Lower leg skin (tissue), 4 donors: Measurements from ENCODE around the gene EEF2K. TPM values are rescaled to one million over a fixed set of nuclear protein-coding genes. Genes with fewer than 3 reads are reported as not detected.
A peak's percentile ranks its signal among the peaks of the same experiment; 100 is the strongest.

Source experiments
- DNase-seq, 2 donors: peaks; one replicate each; pipeline ENCODE4 v3.0.0-alpha.2; 2019; ENCODE audit warnings: low spot score in 2 of 2
- H3K4me3 ChIP-seq: fragments of 200-600 bp; sonication (generic); 2 replicates; pipeline ENCODE4 v1.5.1; 2017; ENCODE audit warnings: mild to moderate bottlenecking, low read depth; ENCODE audit not compliant: poor library complexity, severe bottlenecking
- CTCF ChIP-seq, 3 donors: fragments of 450-650 bp; IDR thresholded peaks; one replicate each; pipeline ENCODE4 v1.5.1; 2016; ENCODE audit warnings: antibody characterized with exemption in 3 of 3, mild to moderate bottlenecking in 3 of 3, moderate library complexity in 2 of 3
- POLR2A ChIP-seq, 2 donors: fragments of 450-650 bp; IDR thresholded peaks; one replicate each; pipeline ENCODE4 v1.6.1; 2016 to 2017; ENCODE audit warnings: antibody characterized with exemption in 2 of 2, mild to moderate bottlenecking in 1 of 2, moderate library complexity in 1 of 2
- WGBS, 2 donors: methylation state at CpG; one replicate each; pipeline ENCODE4 v1.1.5; 2018; 5-methylcytosine and 5-hydroxymethylcytosine counted together
- intact Hi-C: fragments of 100-400 bp; cut with DNase I; formaldehyde crosslinking; loops from one replicate; pipeline ENCODE4 v1.15.0; 2023; ENCODE audit warnings: low total_unique reads
- total RNA-seq, 4 donors: library from RNA; depleted of rRNA; stranded (reverse); fragments of >200 nt; gene quantifications; one replicate each; pipeline ENCODE4 v1.1.0, GENCODE V29; 2016

The EEF2K gene
- total RNA-seq, 4 donors from 2014 or later = 47.8 to 112 (median 73.2) TPM

DNA sequence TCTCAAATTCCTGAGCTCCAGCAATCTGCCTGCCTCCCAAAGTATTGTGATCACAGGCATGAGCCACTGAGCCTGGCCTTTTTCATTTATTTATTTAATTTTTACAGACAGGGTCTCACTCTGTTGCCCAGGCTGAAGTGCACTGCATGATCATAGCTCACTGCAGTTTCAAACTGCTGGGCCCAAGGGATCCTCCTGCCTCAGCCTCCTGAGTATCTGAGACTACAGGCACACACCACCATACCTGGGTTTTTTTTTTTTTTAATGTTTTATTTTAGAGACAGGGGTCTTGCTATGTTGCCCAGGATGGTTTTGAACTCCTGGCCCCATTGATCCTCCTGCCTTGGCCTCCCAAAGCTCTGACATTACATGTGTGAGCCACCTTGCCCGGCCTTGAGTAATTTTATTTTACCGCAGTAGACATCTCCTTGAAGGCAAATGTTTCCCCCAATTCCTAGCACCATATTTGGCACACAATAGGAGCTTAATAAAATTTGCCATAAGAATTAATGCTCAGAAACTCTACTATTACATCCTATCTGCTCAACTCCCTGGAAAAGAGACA lies 1.9 kb upstream of the EEF2K start:
- no peak overlapping the region for H3K4me3 ChIP-seq
- no peak for DNase-seq
- TF ChIP-seq CTCF (IDR thresholded peaks at IDR 0.05) = no peak
- TF ChIP-seq POLR2A (IDR thresholded peaks at IDR 0.05) = no peak
- intact Hi-C loops = no loop called here
- 92 to 98% methylated on average over 2 of the region's 2 CpGs for WGBS, 2 donors

GRCh38 chr16:22205577-22206012 lies 483 bp upstream of the EEF2K start:
- TF ChIP-seq POLR2A (IDR thresholded peaks at IDR 0.05) (no peak), CTCF (IDR thresholded peaks at IDR 0.05) (no peak)
- 3% methylated on average over 11 of the region's 11 CpGs for whole genome bisulfite sequencing, 2 donors
- intact Hi-C loops = no loop called here
- H3K4me3 ChIP-seq = no peak overlapping the region
- no peak for DNase-seq

DNA sequence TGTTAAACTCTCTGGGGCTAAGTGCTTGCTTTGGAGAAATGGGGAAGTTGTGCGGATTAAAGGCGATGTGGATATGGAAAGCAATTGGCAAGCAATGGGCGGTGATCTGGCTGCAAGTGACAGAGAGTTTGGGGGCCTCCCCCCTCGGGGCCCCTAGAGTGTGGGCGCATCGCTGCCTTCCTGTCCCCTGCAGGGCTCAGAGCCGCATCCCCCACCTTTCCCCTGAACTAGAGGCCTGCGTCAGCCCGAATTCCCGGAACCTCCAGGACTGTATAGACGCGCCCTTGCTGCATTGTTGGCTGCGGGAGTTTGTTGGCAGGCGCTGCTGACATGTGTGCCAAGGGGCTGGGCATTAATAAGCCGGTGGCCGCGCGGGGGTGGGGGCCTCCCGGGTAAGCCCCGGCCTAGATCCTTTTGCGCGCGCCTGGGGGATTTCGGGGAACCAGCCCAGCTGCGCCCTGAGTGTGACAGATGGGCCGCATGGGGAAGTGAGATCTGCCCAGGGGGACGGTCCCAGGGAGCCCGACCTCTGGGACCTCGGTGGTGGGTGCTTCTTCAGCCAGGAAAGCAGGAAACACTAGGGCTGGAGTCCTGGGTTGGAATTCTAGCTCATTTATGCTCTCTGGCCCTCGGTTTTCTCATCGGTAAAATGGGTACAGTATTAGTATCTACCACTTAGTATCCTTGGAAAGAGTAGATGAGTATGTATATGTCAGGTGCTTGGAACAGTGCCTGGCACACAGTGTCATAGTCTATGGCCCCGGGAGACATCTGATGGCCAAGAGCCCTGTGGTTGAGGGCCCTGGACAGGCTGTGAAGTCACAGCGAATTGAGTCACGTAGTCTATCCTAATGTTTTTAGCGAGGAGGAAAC lies 1.0 kb downstream of the EEF2K start:
- TF ChIP-seq CTCF (IDR thresholded peaks at IDR 0.05) = no peak
- no peak for TF ChIP-seq POLR2A (IDR thresholded peaks at IDR 0.05)
- WGBS, 2 donors = 3% methylated on average over 25 to 35 of the region's 35 CpGs
- peak overlapping the region; percentile 97 for H3K4me3 ChIP-seq
- intact Hi-C loops = no loop called here
- peak; percentile 81 to 97 for DNase-seq

DNA sequence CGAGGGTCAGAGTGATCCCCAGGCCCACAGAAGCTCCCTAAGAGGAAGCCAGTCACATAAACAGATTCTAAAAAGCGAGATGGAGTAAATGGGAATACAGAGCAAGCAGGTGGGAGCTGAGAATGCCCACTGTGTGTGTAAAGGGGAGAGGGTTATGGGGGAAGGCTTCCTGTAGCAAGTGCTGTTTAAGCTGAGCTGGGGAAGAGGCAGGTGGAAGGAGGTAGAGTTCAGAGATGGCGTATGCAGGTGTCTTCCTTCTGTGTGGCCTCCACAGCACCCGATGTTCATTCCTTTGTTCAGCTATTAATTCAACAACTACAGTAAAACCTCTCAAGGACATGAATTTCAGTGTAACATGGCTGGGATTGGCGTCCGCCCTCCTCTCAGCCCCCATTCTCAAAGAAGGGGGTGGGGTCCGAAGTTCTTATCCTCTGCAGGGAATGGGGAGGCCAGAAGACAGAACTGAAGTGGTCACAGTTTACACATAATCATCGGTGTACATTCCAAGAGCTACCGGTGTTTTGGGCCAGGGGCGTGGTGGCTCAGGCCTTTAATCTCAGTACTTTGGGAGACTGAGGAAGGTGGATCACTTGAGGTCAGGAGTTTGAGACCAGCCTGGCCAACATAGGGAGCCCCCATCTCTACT lies 1.8 kb downstream of the EEF2K start:
- TF ChIP-seq POLR2A (IDR thresholded peaks at IDR 0.05) = no peak
- TF ChIP-seq CTCF (IDR thresholded peaks at IDR 0.05) = no peak
- intact Hi-C loops = no loop called here
- DNase-seq = no peak
- H3K4me3 ChIP-seq = peak overlapping the region; percentile 97
- WGBS, 2 donors = 29 to 36% methylated on average over 10 of the region's 10 CpGs

- WGBS, 2 donors = 52 to 64% methylated on average over 6 of the region's 6 CpGs
- no peak for TF ChIP-seq POLR2A (IDR thresholded peaks at IDR 0.05)
- TF ChIP-seq CTCF (IDR thresholded peaks at IDR 0.05) = no peak
- no peak overlapping the region for H3K4me3 ChIP-seq
- no peak for DNase-seq
- intact Hi-C loops = loop anchor here (10.0 kb wide), 1 partner anchor 75 kb away; no protein-coding TSS in a partner anchor
These were observed 4.2 kb downstream of the EEF2K start for GRCh38 chr16:22210285-22210684.
